OCI-LY3 (cell line): ENCODE results near the gene ARSA.

Experiments
- H2AFZ ChIP-seq: fragments of 200-600, 300-600 bp; shearing (Covaris generic); 2 replicates; pipeline ENCODE4 v1.6.0; 2014; ENCODE audit warnings: antibody characterized with exemption, low read depth, low read length
- H3K27ac ChIP-seq: fragments of 200-600, 300-600 bp; sonication (generic); 2 replicates; pipeline ENCODE4 v1.5.1; 2014; ENCODE audit warnings: mild to moderate bottlenecking, low read length, moderate library complexity, mixed read lengths
- H3K27me3 ChIP-seq: fragments of 200-600, 300-600 bp; sonication (generic); 2 replicates; pipeline ENCODE4 v1.6.1; 2014; ENCODE audit warnings: low read depth, low read length, mixed read lengths
- H3K36me3 ChIP-seq: fragments of 200-600, 300-600 bp; sonication (generic); replicated peaks from 2 replicates; pipeline ENCODE3; 2014; ENCODE audit warnings: low read depth, low read length, mixed read lengths
- H3K4me1 ChIP-seq: fragments of 300-600, 200-600 bp; sonication (generic); 2 replicates; pipeline ENCODE4 v1.6.1; 2014; ENCODE audit warnings: low read length, mixed read lengths
- H3K4me2 ChIP-seq: fragments of 200-600, 300-600 bp; sonication (generic); 2 replicates; pipeline ENCODE4 v1.6.1; 2014; ENCODE audit warnings: low read length, mixed read lengths
- H3K4me3 ChIP-seq: fragments of 300-600, 200-600 bp; sonication (generic); 2 replicates; pipeline ENCODE4 v1.5.1; 2014; ENCODE audit warnings: antibody characterized with exemption, mild to moderate bottlenecking, low read length, moderate library complexity
- H3K79me2 ChIP-seq: fragments of 300-600, 200-600 bp; shearing (Covaris generic); 2 replicates; pipeline ENCODE4 v1.6.1; 2014; ENCODE audit warnings: mild to moderate bottlenecking, low read length, mixed read lengths
- H3K9ac ChIP-seq: fragments of 300-600, 200-600 bp; shearing (Covaris generic); 2 replicates; pipeline ENCODE4 v1.6.0; 2014; ENCODE audit warnings: mild to moderate bottlenecking, low read length, moderate library complexity
- H3K9me3 ChIP-seq: fragments of 200-600, 300-600 bp; shearing (Covaris generic); 2 replicates; pipeline ENCODE4 v1.6.1; 2014; ENCODE audit warnings: low read length, mixed read lengths; ENCODE audit not compliant: insufficient read depth
- H4K20me1 ChIP-seq: fragments of 200-600, 300-600 bp; sonication (generic); 2 replicates; pipeline ENCODE4 v1.6.1; 2016; ENCODE audit warnings: low read length, mixed read lengths; ENCODE audit not compliant: insufficient read depth
- CTCF ChIP-seq: fragments of 200-600, 300-600 bp; sonication (generic); IDR thresholded peaks from 2 replicates; pipeline ENCODE4 v1.5.1; 2014; ENCODE audit warnings: antibody characterized with exemption, low read length, low read depth
- EZH2phosphoT487 ChIP-seq: fragments of 200-600 bp; shearing (Covaris generic); IDR thresholded peaks from 2 replicates; pipeline ENCODE4 v1.6.1; 2018; ENCODE audit warnings: antibody characterized with exemption, mixed run types, low read depth

Gene ARSA

GRCh38 chr22:50675553-50676179 is 47.7 kb upstream of the ARSA start:
- no peak overlapping the region for H2AFZ ChIP-seq
- no peak overlapping the region for H3K4me2 ChIP-seq
- H3K9ac ChIP-seq, result no peak overlapping the region
- H4K20me1 ChIP-seq, result no peaks in the 10 kb centered on the region
- no peak overlapping the region for H3K4me3 ChIP-seq
- no peaks in the 10 kb centered on the region for H3K79me2 ChIP-seq
- no peak for TF ChIP-seq EZH2phosphoT487
- no peak for TF ChIP-seq CTCF
- no peaks in the 10 kb centered on the region for H3K36me3 ChIP-seq
- no peaks in the 10 kb centered on the region for H3K9me3 ChIP-seq
- no peaks in the 10 kb centered on the region for H3K4me1 ChIP-seq
- H3K27ac ChIP-seq, result no peak overlapping the region
- H3K27me3 ChIP-seq, result no peaks in the 10 kb centered on the region

DNA sequence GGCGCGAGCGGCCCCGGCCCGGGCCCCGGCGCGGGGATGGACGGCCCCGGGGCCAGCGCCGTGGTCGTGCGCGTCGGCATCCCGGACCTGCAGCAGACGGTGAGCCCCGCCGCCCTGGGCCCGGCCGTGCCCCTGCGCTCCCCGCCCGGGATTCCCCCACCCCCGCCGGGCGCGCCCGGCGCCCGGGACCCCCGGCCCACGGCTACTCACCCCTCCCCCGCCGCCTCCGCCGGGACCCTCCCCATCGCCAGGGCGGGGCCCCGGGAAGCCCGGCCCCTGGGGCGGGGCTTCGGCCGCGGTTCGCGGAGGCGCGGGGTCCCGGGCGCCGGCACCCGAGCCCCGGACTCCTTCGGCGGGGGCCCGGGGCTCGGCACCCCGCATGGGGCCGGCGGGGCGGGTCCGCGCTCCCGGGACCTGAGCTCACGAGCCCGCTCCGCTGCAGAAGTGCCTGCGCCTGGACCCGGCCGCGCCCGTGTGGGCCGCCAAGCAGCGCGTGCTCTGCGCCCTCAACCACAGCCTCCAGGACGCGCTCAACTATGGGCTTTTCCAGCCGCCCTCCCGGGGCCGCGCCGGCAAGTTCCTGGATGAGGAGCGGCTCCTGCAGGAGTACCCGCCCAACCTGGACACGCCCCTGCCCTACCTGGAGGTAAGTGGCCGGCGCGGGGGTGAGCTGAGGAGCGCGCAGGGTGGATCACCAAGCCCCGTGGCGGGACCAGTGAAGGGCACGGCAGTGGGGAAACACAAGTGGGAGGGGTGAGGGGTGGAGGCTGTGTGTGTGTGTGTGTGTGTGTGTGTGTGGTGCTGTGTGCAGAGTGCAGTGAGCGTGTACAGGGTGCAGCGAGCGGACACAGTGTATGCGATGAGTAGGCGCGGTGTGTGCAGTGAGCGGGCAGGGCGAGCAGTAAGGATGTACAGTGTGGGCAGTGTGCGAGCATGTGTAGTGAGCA is 46.9 kb upstream of the ARSA start:
- no peaks in the 10 kb centered on the region for H4K20me1 ChIP-seq
- no peak overlapping the region for H3K27ac ChIP-seq
- H3K4me2 ChIP-seq, result no peak overlapping the region
- H3K4me1 ChIP-seq, result no peaks in the 10 kb centered on the region
- H3K36me3 ChIP-seq, result no peaks in the 10 kb centered on the region
- H3K4me3 ChIP-seq, result no peak overlapping the region
- H3K9ac ChIP-seq, result no peak overlapping the region
- H3K27me3 ChIP-seq, result no peaks in the 10 kb centered on the region
- no peak overlapping the region for H2AFZ ChIP-seq
- H3K9me3 ChIP-seq, result no peaks in the 10 kb centered on the region
- no peak for TF ChIP-seq CTCF
- no peak for TF ChIP-seq EZH2phosphoT487
- no peaks in the 10 kb centered on the region for H3K79me2 ChIP-seq

GRCh38 chr22:50674130-50674500 is 46.2 kb upstream of the ARSA start:
- H3K4me2 ChIP-seq, result no peak overlapping the region

More at GRCh38 chr22:50674130-50674500, 46.2 kb upstream of the ARSA start:
- Histone ChIP-seq H3K4me3 (no peak overlapping the region), H3K36me3 (no peaks in the 10 kb centered on the region), H3K27me3 (no peaks in the 10 kb centered on the region), H3K9me3 (no peaks in the 10 kb centered on the region), H2AFZ (no peak overlapping the region), H3K4me1 (no peaks in the 10 kb centered on the region), H4K20me1 (no peaks in the 10 kb centered on the region), H3K9ac (no peak overlapping the region), H3K79me2 (no peaks in the 10 kb centered on the region), H3K27ac (no peak overlapping the region)
- TF ChIP-seq CTCF (no peak), EZH2phosphoT487 (no peak)
